Urothelium cell line (cell line): ENCODE data around the gene ZNF626.
"Not testable (repeated sequence)": the region's sequence is repeated elsewhere in the genome, so short reads cannot be mapped to it uniquely, and the experiment has no call there.

Experiments
- DNase-seq: peaks from one replicate; pipeline ENCODE4 v3.0.0; 2011; ENCODE audit warnings: low spot score, mixed read lengths
- FAIRE-seq: peaks from 2 replicates; lab custom pipeline; 2011; peaks lifted over from hg19 to GRCh38; lab: Jason Lieb, UNC

Gene ZNF626

GRCh38 chr19:20661150-20661819 is at the start of gene ZNF626:
TSS of gene ZNF626 (minus strand) at chr19:20661571. CDS start at chr19:20661446, 125 bp downstream.
- DNase-seq (no peak), FAIRE-seq (no peak)

GRCh38 chr19:20669263-20669662 is 7.9 kb upstream of the ZNF626 start:
- no peak for FAIRE-seq
- DNase-seq: no peak

DNA sequence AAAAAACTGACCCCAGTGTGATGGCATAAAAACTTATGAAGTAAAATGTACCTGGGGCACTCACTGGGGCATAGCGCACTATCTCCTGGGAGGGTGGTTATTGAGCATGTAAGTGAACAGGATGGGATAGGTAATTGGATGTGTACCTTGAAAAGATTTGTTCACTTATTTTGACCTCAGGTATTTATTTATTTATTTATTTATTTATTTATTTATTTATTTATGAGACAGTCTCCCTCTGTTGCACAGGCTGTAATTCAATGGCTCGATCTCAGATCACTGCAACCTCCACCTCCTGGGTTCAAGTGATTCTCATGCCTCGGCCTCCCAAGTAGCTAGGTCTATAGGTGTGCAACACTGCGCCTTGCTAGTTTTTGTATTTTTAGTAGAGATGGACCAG is 5.9 kb upstream of the ZNF626 start:
- DNase-seq (no peak), FAIRE-seq (no peak)

DNA sequence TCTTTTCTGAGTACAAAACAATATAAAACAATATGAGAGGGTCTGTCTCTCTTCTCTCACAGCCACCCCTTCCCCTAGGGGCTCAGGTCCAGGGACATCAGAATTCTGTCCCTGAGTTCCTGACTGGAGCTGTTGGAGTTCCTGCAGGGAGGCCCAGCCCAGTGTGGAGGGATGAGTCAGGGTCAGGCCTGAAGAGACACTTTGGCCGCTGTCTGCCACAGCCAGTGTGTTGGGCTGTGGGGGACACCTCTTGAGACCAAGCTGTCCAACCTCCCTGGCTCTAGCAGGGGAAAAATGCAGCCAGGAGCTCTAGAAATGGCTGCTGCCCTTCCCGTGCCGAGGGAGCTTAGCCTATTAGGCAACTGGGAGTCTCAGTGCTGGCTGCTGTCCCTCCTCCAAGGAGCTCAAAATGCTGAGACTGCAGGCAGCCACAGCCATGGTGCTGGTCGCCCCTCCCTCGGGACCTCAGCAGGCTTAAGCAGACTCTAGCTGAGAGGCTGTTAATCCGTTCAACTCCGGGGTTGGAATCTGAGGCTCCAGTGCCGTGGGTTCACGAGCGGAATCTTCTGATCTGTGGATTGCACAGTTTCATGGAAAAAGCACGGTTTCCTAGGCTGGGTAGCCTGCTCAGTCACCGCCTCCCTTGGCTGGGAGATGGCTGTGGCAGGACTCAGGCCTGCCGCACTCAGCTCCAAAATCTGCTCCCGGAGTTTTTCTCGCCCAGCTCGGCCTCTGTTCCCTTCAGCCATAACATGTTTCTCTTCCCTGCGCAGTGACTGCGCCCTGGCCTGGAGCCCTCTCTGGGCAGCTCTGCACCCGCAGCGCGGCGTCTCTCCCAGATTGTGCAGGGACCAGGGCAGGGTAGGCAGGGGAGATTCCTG is 3.8 kb upstream of the ZNF626 start:
- DNase-seq (no peak), FAIRE-seq (no peak)

GRCh38 chr19:20664475-20664874 is 3.1 kb upstream of the ZNF626 start:
- not testable (repeated sequence) for FAIRE-seq, DNase-seq

GRCh38 chr19:20662421-20663105 is 1.2 kb upstream of the ZNF626 start:
- DNase-seq: no peak
- FAIRE-seq: no peak

DNA sequence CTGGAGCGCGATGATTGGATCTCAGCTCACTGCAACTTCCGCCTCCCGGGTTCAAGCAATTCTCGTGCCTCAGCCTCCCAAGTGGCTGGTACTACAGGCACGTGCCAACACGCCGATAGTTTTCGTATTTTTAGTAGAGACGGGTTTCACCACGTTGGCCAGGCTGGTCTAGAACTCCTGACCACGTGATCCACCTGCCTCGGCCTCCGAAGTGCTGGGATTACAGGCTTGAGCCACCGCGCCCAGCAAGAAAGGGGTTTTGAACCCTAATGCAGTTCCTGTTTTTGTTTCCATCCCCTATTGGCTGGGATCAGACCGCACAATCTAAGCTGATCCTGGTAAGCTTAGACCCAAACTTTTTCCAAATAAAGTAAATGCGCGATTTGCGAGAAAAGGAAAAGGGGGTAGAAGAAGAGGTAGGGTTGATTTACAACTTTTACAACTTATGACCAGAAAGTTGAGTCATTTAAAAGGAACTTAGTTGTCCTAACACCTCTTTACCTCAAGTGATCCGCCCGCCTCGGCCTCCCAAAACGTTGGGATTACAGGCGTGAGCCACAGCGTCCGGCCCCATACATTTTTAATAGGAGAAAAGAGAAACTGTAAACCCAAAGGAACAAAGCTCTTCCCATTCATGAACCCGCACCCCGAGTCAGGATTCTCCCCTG is 764 bp downstream of the ZNF626 start:
- no peak for DNase-seq
- FAIRE-seq: no peak

DNA sequence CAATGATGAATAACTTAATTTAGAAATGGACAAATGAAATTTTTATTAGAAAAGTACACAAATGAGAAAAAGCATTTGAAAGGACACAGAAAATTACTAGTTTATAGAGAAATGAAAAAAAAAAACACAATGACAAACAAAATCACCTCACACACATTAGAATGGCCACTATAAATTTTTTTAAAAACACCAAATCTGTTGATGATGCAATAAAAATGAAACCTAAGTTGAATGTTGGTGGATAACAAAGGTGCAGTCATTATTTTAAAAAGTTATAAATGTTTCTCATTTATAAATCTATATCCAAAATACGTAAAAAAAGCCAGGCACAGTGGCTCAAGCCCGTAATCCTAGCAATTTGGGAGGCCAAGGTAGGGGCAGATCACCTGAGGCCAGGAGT is 20.8 kb downstream of the ZNF626 start:
- FAIRE-seq: no peak

GRCh38 chr19:20640023-20640422 is 21.3 kb downstream of the ZNF626 start:
- no peak for FAIRE-seq

More for the DNA sequence above, 20.8 kb downstream of the ZNF626 start:
- no peak for DNase-seq

DNA sequence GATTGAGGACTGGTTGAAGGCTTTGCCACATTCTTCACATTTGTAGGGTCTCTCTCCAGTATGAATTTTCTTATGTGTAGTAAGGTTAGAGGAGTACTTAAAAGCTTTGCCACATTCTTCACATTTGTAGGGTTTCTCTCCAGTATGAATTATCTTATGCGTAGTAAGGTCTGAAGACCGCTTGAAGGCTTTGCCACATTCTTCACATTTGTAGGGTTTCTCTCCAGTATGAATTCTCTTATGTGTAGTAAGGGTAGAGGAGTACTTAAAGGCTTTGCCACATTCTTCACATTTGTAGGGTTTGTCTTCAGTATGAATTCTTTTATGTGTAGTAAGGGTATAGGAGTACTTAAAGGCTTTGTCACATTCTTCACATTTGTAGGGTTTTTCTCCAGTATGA is 36.8 kb downstream of the ZNF626 start:
- DNase-seq, FAIRE-seq: not testable (repeated sequence)

More at GRCh38 chr19:20640023-20640422, 21.3 kb downstream of the ZNF626 start:
- DNase-seq: no peak

GRCh38 chr19:20616071-20616470 is 45.3 kb downstream of the ZNF626 start:
- DNase-seq: no peak
- no peak for FAIRE-seq

GRCh38 chr19:20614971-20615370 is 46.4 kb downstream of the ZNF626 start:
- DNase-seq, FAIRE-seq: not testable (repeated sequence)

GRCh38 chr19:20612711-20613316 is 48.6 kb downstream of the ZNF626 start:
- FAIRE-seq (no peak), DNase-seq (no peak)

DNA sequence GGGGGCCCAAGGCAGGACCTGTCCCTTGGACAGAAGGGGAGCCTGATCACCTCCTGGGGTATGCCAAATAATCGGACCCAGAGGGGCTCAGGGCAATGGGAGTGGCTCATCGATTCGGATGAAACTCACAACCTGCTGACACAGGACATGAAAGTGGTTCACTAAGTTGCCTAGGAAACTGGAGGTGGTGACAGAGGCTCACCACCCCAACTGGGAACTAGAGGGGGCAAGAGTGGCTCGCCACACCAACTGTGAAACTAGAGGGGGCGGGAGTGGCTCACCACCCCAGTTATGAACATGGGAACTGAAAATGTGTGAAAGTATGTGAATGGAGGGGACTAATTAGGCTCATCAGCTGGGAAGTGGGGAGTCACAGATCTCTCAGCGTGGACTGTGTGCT is 49.5 kb downstream of the ZNF626 start:
- DNase-seq: no peak
- no peak for FAIRE-seq

- FAIRE-seq (no peak), DNase-seq (no peak)
Measured at GRCh38 chr19:20607943-20608342, 53.4 kb downstream of the ZNF626 start.
